ENCODE results near the gene SAP30BP.

SAP30BP gene

GRCh38 chr17:75720656-75721462, 53.7 kb downstream of the SAP30BP start, which contains the start of gene ITGB4 (continued):
- TF ChIP-seq ZBTB11 (tag by site-specific recombination; conservative IDR thresholded peaks at IDR 0.05; ENCODE audit: low read depth) (no peak), YY2 (tag by site-specific recombination; IDR thresholded peaks at IDR 0.05) (no peak), ZNF544 (tag by site-specific recombination; IDR thresholded peaks at IDR 0.05) (no peak), MEIS1 (CRISPR knock-in tag; IDR thresholded peaks at IDR 0.05; ENCODE audit: borderline replicate concordance) (no peak), ZNF830 (tag by site-specific recombination; IDR thresholded peaks at IDR 0.05; ENCODE audit: low read depth) (no peak), BCL11A (tag by site-specific recombination; IDR thresholded peaks at IDR 0.05; ENCODE audit: low read depth) (no peak), ZNF146 (tag by site-specific recombination; IDR thresholded peaks at IDR 0.05) (no peak), PATZ1 (tag by site-specific recombination; IDR thresholded peaks at IDR 0.05) (peak; percentile 61; the same call in 1 of the 2 replicates), PRDM1 (tag by site-specific recombination; IDR thresholded peaks at IDR 0.05) (no peak), ZNF398 (tag by site-specific recombination; IDR thresholded peaks at IDR 0.05) (peak; percentile 94), ZBTB17 (tag by site-specific recombination; IDR thresholded peaks at IDR 0.05) (peak; percentile 33; the same call in 1 of the 2 replicates), ZFP41 (tag by site-specific recombination; IDR thresholded peaks at IDR 0.05; ENCODE audit: borderline replicate concordance) (no peak), YY1 (tag by site-specific recombination; IDR thresholded peaks at IDR 0.05) (no peak), ZNF518A (tag by site-specific recombination; conservative IDR thresholded peaks at IDR 0.05; ENCODE audit: low read depth) (no peak), TCF7L2 (IDR thresholded peaks at IDR 0.05; ENCODE audit: borderline replicate concordance, low read depth, low read length) (no peak), AEBP2 (tag by site-specific recombination; IDR thresholded peaks at IDR 0.05; ENCODE audit: borderline replicate concordance) (no peak), ZNF629 (tag by site-specific recombination; IDR thresholded peaks at IDR 0.05) (no peak), ZNF580 (tag by site-specific recombination; IDR thresholded peaks at IDR 0.05) (no peak), GFI1B (tag by site-specific recombination; IDR thresholded peaks at IDR 0.05) (no peak), ZNF26 (tag by site-specific recombination; IDR thresholded peaks at IDR 0.05) (no peak), GLI4 (tag by site-specific recombination; IDR thresholded peaks at IDR 0.05) (no peak), ZNF514 (tag by site-specific recombination; IDR thresholded peaks at IDR 0.05) (no peak)

Data from HEK293 (cell line).